Measurements from ENCODE around the gene ILDR1. TPM values are rescaled to one million over a fixed set of nuclear protein-coding genes. Genes with fewer than 3 reads are reported as not detected.

ILDR1 gene
- total RNA-seq, 1 donor from 2014 or later, result not detected

- no peak for DNase-seq (ENCODE audit: low spot score in 2 of 2)
- FAIRE-seq, result no peak
These were observed 1.0 kb downstream of the ILDR1 start for GRCh38 chr3:122021037-122021436.

- no peak for FAIRE-seq
- no peak for DNase-seq (ENCODE audit: low spot score in 2 of 2)
These were observed 2.6 kb downstream of the ILDR1 start for GRCh38 chr3:122019493-122019892.

- FAIRE-seq (no peak), DNase-seq (ENCODE audit: low spot score in 2 of 2) (no peak)
These were observed 7.3 kb downstream of the ILDR1 start for GRCh38 chr3:122014741-122015140.

- no peak for FAIRE-seq
- no peak for DNase-seq (ENCODE audit: low spot score in 2 of 2)
These were observed 8.6 kb downstream of the ILDR1 start for GRCh38 chr3:122013448-122013925.

GRCh38 chr3:122012821-122013220 lies 9.2 kb downstream of the ILDR1 start:
- no peak for FAIRE-seq
- no peak for DNase-seq (ENCODE audit: low spot score in 2 of 2)

- FAIRE-seq (no peak), DNase-seq (ENCODE audit: low spot score in 2 of 2) (no peak)
These were observed 10.7 kb downstream of the ILDR1 start for GRCh38 chr3:122011396-122011795.

- DNase-seq (ENCODE audit: low spot score in 2 of 2) (no peak), FAIRE-seq (no peak)
These were observed 11.5 kb downstream of the ILDR1 start for GRCh38 chr3:122010506-122010905.

- FAIRE-seq (no peak), DNase-seq (ENCODE audit: low spot score in 2 of 2) (no peak)
These were observed 13.9 kb downstream of the ILDR1 start for GRCh38 chr3:122008166-122008565.

GRCh38 chr3:122006267-122006666 lies 15.8 kb downstream of the ILDR1 start:
- FAIRE-seq (no peak), DNase-seq (ENCODE audit: low spot score in 2 of 2) (no peak)

- DNase-seq (ENCODE audit: low spot score in 2 of 2), result no peak
- no peak for FAIRE-seq
These were observed 17.0 kb downstream of the ILDR1 start for GRCh38 chr3:122004991-122005565.

- no peak for FAIRE-seq
- no peak for DNase-seq (ENCODE audit: low spot score in 2 of 2)
These were observed 17.9 kb downstream of the ILDR1 start for GRCh38 chr3:122004107-122004506.

GRCh38 chr3:122003606-122004005 lies 18.4 kb downstream of the ILDR1 start:
- FAIRE-seq (no peak), DNase-seq (ENCODE audit: low spot score in 2 of 2) (no peak)

- no peak for FAIRE-seq
- DNase-seq (ENCODE audit: low spot score in 2 of 2), result no peak
These were observed 18.9 kb downstream of the ILDR1 start for GRCh38 chr3:122003112-122003511.

GRCh38 chr3:122002611-122003010 lies 19.4 kb downstream of the ILDR1 start:
- no peak for FAIRE-seq

GRCh38 chr3:122001892-122002291 lies 20.2 kb downstream of the ILDR1 start:
- FAIRE-seq (no peak), DNase-seq (ENCODE audit: low spot score in 2 of 2) (no peak)

More at GRCh38 chr3:122002611-122003010, 19.4 kb downstream of the ILDR1 start:
- no peak for DNase-seq (ENCODE audit: low spot score in 2 of 2)

- no peak for FAIRE-seq
These were observed 21.0 kb downstream of the ILDR1 start for GRCh38 chr3:122000936-122001605.

GRCh38 chr3:121999931-122000330 lies 22.1 kb downstream of the ILDR1 start:
- DNase-seq (ENCODE audit: low spot score in 2 of 2), result no peak
- no peak for FAIRE-seq

More at GRCh38 chr3:122000936-122001605, 21.0 kb downstream of the ILDR1 start:
- DNase-seq (ENCODE audit: low spot score in 2 of 2), result no peak

- FAIRE-seq (no peak), DNase-seq (ENCODE audit: low spot score in 2 of 2) (no peak)
These were observed 23.2 kb downstream of the ILDR1 start for GRCh38 chr3:121998611-121999473.

GRCh38 chr3:121998030-121998580 lies 23.9 kb downstream of the ILDR1 start:
- DNase-seq (ENCODE audit: low spot score in 2 of 2), result no peak
- FAIRE-seq, result no peak

GRCh38 chr3:121997372-121997771 lies 24.7 kb downstream of the ILDR1 start:
- no peak for DNase-seq (ENCODE audit: low spot score in 2 of 2)
- FAIRE-seq, result no peak

GRCh38 chr3:121996441-121996840 lies 25.6 kb downstream of the ILDR1 start:
- no peak for DNase-seq (ENCODE audit: low spot score in 2 of 2)

More at GRCh38 chr3:121996441-121996840, 25.6 kb downstream of the ILDR1 start:
- no peak for FAIRE-seq

Measured in frontal cortex (tissue), 4 donors.